GM12864 (cell line): ENCODE measurements around the gene CAPN13.

ENCODE experiments used
- DNase-seq: peaks from one replicate; pipeline ENCODE4 v3.0.0-alpha.2; 2011; ENCODE audit warnings: low read depth
- H3K4me3 ChIP-seq: 2 replicates; pipeline ENCODE4 v1.5.1; 2011; ENCODE audit warnings: mild to moderate bottlenecking, low read depth, low read length, control low read depth
- CTCF ChIP-seq: IDR thresholded peaks from 2 replicates; pipeline ENCODE4 v1.5.1; 2011; ENCODE audit warnings: low read depth, mild to moderate bottlenecking, moderate library complexity, low read length, control low read depth, inconsistent platforms; ENCODE audit errors: missing control alignments

CAPN13 gene

DNA sequence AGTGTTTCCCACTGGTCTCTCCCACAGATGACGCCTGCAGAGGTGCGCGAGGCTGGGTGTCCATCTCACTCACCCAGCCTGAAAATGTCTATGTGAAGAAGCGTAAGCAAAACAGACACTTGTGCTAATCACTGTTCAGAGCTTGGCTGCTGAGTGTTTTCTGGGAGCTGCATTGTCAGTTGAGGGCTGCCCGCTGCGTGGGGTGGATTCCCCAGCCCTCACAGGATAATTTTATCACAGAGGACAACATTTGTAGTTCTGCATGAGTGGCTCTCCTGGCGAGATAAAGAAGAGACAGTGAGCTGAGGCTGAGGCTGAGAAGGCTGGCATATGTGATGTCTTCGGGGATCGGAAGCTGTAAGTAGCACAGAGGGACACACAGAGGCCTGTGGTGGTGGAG is 16.2 kb upstream of the CAPN13 start:
- no peak overlapping the region for H3K4me3 ChIP-seq
- no peak for DNase-seq

DNA sequence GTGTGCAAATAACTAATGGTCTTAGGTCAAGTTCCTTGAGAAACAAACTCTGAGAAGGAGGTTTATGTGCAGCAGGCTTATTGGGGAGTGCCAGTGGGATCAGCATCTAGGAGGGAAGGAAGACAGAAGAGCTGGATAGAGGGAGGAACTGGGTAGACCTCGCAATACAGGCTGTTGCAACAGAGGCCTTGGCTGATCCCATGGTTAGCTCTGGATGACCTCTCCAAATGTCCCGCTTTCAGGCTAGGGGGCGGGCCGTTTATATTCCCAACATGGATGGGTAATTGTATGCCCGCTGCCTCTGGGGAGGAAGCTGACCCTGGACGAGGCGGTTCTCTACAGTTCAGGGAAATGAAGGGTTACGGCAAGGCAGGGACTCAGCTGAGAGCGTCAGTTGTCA is 14.7 kb upstream of the CAPN13 start:
- no peak for TF ChIP-seq CTCF
- no peak for DNase-seq
- H3K4me3 ChIP-seq, result no peak overlapping the region

More for the DNA sequence above, 16.2 kb upstream of the CAPN13 start:
- TF ChIP-seq CTCF, result no peak

DNA sequence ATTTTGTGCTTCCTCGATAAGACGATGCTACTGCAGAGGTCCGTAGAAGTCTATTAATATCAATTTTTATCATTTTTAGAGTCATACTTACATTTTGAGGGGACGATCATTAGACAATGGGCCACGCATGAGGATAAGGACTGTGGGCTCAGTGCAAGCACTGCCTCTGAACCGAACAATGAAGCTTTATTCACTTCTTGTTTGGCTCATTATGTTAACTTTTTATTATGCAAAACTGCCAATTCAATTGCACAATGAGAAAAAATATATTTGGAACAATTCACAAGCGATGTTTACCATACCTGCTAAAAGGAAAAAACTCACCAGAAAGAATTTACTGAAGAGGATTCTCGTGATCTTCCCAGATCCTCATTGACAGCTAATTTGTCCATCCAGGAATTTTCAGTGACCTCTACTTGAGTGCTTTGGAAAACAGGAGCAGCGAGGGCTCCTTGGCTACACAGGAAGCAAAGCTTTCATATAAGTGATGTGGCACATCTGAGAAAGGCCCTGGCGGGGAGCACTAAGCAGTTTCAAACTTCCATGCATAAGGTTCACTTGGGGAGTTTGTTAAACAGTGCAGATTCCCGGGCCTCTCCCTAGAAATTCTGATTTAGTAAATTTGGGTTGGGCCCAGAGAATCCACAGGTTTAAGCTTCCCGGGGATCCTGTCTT is 13.3 kb upstream of the CAPN13 start:
- no peak for TF ChIP-seq CTCF
- DNase-seq, result no peak
- no peak overlapping the region for H3K4me3 ChIP-seq

DNA sequence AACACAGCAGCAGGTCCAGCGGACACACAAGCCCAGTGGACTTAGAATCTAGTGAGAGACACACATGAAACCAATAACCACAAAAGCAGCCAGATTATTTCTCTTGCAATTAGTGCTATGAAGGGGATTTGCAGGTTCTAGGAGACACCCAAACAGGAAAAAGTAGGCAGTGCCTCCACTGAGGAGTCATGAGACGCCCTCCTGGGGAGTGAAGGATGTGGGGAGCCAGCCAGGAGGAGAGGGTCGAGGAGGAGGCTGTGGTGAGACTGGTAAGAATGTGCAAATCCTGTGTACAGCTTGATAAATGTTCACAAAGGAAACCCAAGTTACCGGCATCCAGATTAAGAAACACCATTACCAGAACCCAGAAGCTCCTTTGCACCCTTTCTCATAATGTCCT is 2.7 kb upstream of the CAPN13 start:
- DNase-seq, result no peak
- no peak overlapping the region for H3K4me3 ChIP-seq
- no peak for TF ChIP-seq CTCF

- no peak overlapping the region for H3K4me3 ChIP-seq
- no peak for DNase-seq
- TF ChIP-seq CTCF, result no peak
Measured at GRCh38 chr2:30808695-30809094, 1.4 kb upstream of the CAPN13 start.

GRCh38 chr2:30803281-30803680 is 4.0 kb downstream of the CAPN13 start:
- TF ChIP-seq CTCF, result no peak
- no peak for DNase-seq
- no peak overlapping the region for H3K4me3 ChIP-seq

- DNase-seq, result no peak
- TF ChIP-seq CTCF, result no peak
- H3K4me3 ChIP-seq, result no peak overlapping the region
Measured at GRCh38 chr2:30802611-30803010, 4.6 kb downstream of the CAPN13 start.
